ENCODE data around the gene SYNE2. TPM values are rescaled to one million over a fixed set of nuclear protein-coding genes. Genes with fewer than 3 reads are reported as not detected.

SYNE2 gene
- total and polyA plus RNA-seq, 10 of the 15 experiments (the other 5 are each of a cell fraction or from before 2014, with no cell fraction given) = 2.1 to 52.7 (median 38.1) TPM

DNA sequence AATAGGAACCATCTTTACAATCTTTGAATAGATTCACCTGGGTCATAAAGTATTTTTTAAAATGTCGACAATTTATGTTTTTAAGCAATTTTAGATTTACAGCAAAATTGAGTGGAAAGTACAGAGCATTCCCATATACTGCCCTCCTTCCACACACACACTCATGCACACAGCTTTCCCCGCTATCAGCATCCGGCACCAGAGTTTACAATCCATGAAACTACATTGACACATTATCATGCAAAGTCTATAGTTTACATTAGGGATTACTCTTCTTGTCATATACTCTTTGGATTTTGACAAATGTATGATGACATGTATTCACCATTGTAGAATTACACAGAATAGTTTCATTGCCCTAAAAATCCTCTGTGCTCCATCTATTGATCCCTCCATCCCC lies 9.0 kb upstream of the SYNE2 start:
- Histone ChIP-seq H3K4me1 (ENCODE audit: control insufficient read depth, insufficient read depth, low read length) (no peaks in the 10 kb centered on the region), H3K79me2 (ENCODE audit: control insufficient read depth, insufficient read depth, low read length) (no peaks in the 10 kb centered on the region), H3K27ac (ENCODE audit: control insufficient read depth, insufficient read depth) (no peak overlapping the region), H3K4me3 (no peak overlapping the region), H4K20me1 (ENCODE audit: control insufficient read depth, insufficient read depth) (no peaks in the 10 kb centered on the region), H3K9me3 (replicated peaks; ENCODE audit: control insufficient read depth, insufficient read depth, low read length) (peaks cover 3% of the 10 kb centered on the region; the same call in 1 of the 3 replicates), H2AFZ (ENCODE audit: control insufficient read depth, low read depth, low read length) (no peak overlapping the region), H3K4me2 (ENCODE audit: control insufficient read depth, insufficient read depth) (no peak overlapping the region), H3K9ac (ENCODE audit: control insufficient read depth, insufficient read depth, low read length) (no peak overlapping the region), H3K27me3 (replicated peaks in 1 of 2; ENCODE audit: control insufficient read depth in 2 of 2, insufficient read depth in 2 of 2, low read length in 1 of 2) (no peaks in the 10 kb centered on the region), H3K36me3 (ENCODE audit: control insufficient read depth in 2 of 2, insufficient read depth in 2 of 2, low read length in 1 of 2) (no peaks in the 10 kb centered on the region)
- CTCF ChIA-PET = interaction anchor here (1.2 kb wide), 1 partner anchor 450 kb away, joined by 3 read pairs; the partner anchor contains the start of gene ESR2
- no TSS peak for BruUV-seq (replicated peaks)
- WGBS (ENCODE audit: insufficient coverage, insufficient replicate concordance, low lambda C conversion rate, missing lambda C conversion rate) = 99% methylated on average over 3 of the region's 3 CpGs
- ATAC-seq (no peak), DNase-seq (ENCODE audit: low read depth, low spot score) (no peak), FAIRE-seq (no peak)
- RAD21 ChIA-PET (ENCODE audit: unreplicated experiment) = no interaction called here
- in situ Hi-C loops (cut with MboI) (no loop called here), intact Hi-C loops (cut with micrococcal nuclease; ENCODE audit: unreplicated experiment) (no loop called here)
- SMC1A ChIA-PET (ENCODE audit: uncharacterized antibody, unreplicated experiment) = interaction anchor here (0.6 kb wide), 1 partner anchor 464 kb away, joined by 3 read pairs; no protein-coding TSS in a partner anchor
- POLR2A ChIA-PET = interaction anchor here (0.6 kb wide), 1 partner anchor 466 kb away, joined by 3 read pairs; no protein-coding TSS in a partner anchor
- TF ChIP-seq FOXK2 (IDR thresholded peaks at IDR 0.05) (no peak), SMC3 (IDR thresholded peaks at IDR 0.05; ENCODE audit: borderline replicate concordance, low read length) (no peak), CHD1 (IDR thresholded peaks at IDR 0.05; ENCODE audit: low read depth, low read length) (no peak), SREBF2 (IDR thresholded peaks at IDR 0.05; ENCODE audit: low read length) (no peak), POU2F2 (IDR thresholded peaks at IDR 0.05; ENCODE audit: borderline replicate concordance, low read depth, low read length) (no peak), NR2C1 (IDR thresholded peaks at IDR 0.05) (no peak), MTA2 (IDR thresholded peaks at IDR 0.05; ENCODE audit: low read depth) (no peak)
- TF ChIP-seq, protein P1, sequence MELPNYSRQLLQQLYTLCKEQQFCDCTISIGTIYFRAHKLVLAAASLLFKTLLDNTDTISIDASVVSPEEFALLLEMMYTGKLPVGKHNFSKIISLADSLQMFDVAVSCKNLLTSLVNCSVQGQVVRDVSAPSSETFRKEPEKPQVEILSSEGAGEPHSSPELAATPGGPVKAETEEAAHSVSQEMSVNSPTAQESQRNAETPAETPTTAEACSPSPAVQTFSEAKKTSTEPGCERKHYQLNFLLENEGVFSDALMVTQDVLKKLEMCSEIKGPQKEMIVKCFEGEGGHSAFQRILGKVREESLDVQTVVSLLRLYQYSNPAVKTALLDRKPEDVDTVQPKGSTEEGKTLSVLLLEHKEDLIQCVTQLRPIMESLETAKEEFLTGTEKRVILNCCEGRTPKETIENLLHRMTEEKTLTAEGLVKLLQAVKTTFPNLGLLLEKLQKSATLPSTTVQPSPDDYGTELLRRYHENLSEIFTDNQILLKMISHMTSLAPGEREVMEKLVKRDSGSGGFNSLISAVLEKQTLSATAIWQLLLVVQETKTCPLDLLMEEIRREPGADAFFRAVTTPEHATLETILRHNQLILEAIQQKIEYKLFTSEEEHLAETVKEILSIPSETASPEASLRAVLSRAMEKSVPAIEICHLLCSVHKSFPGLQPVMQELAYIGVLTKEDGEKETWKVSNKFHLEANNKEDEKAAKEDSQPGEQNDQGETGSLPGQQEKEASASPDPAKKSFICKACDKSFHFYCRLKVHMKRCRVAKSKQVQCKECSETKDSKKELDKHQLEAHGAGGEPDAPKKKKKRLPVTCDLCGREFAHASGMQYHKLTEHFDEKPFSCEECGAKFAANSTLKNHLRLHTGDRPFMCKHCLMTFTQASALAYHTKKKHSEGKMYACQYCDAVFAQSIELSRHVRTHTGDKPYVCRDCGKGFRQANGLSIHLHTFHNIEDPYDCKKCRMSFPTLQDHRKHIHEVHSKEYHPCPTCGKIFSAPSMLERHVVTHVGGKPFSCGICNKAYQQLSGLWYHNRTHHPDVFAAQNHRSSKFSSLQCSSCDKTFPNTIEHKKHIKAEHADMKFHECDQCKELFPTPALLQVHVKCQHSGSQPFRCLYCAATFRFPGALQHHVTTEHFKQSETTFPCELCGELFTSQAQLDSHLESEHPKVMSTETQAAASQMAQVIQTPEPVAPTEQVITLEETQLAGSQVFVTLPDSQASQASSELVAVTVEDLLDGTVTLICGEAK (IDR thresholded peaks at IDR 0.05; ENCODE audit: borderline replicate concordance) = no peak
- TF ChIP-seq, protein P2, sequence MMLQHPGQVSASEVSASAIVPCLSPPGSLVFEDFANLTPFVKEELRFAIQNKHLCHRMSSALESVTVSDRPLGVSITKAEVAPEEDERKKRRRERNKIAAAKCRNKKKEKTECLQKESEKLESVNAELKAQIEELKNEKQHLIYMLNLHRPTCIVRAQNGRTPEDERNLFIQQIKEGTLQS (IDR thresholded peaks at IDR 0.05; ENCODE audit: borderline replicate concordance, extremely low read depth, low read depth, low read length) = no peak
- TF ChIP-seq, protein P3, sequence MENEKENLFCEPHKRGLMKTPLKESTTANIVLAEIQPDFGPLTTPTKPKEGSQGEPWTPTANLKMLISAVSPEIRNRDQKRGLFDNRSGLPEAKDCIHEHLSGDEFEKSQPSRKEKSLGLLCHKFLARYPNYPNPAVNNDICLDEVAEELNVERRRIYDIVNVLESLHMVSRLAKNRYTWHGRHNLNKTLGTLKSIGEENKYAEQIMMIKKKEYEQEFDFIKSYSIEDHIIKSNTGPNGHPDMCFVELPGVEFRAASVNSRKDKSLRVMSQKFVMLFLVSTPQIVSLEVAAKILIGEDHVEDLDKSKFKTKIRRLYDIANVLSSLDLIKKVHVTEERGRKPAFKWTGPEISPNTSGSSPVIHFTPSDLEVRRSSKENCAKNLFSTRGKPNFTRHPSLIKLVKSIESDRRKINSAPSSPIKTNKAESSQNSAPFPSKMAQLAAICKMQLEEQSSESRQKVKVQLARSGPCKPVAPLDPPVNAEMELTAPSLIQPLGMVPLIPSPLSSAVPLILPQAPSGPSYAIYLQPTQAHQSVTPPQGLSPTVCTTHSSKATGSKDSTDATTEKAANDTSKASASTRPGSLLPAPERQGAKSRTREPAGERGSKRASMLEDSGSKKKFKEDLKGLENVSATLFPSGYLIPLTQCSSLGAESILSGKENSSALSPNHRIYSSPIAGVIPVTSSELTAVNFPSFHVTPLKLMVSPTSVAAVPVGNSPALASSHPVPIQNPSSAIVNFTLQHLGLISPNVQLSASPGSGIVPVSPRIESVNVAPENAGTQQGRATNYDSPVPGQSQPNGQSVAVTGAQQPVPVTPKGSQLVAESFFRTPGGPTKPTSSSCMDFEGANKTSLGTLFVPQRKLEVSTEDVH (IDR thresholded peaks at IDR 0.05; ENCODE audit: low read depth, partially characterized antibody) = no peak
- TF ChIP-seq, protein P4, sequence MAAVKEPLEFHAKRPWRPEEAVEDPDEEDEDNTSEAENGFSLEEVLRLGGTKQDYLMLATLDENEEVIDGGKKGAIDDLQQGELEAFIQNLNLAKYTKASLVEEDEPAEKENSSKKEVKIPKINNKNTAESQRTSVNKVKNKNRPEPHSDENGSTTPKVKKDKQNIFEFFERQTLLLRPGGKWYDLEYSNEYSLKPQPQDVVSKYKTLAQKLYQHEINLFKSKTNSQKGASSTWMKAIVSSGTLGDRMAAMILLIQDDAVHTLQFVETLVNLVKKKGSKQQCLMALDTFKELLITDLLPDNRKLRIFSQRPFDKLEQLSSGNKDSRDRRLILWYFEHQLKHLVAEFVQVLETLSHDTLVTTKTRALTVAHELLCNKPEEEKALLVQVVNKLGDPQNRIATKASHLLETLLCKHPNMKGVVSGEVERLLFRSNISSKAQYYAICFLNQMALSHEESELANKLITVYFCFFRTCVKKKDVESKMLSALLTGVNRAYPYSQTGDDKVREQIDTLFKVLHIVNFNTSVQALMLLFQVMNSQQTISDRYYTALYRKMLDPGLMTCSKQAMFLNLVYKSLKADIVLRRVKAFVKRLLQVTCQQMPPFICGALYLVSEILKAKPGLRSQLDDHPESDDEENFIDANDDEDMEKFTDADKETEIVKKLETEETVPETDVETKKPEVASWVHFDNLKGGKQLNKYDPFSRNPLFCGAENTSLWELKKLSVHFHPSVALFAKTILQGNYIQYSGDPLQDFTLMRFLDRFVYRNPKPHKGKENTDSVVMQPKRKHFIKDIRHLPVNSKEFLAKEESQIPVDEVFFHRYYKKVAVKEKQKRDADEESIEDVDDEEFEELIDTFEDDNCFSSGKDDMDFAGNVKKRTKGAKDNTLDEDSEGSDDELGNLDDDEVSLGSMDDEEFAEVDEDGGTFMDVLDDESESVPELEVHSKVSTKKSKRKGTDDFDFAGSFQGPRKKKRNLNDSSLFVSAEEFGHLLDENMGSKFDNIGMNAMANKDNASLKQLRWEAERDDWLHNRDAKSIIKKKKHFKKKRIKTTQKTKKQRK (IDR thresholded peaks at IDR 0.05; ENCODE audit: low read depth, low read length) = no peak
- TF ChIP-seq, protein P5, sequence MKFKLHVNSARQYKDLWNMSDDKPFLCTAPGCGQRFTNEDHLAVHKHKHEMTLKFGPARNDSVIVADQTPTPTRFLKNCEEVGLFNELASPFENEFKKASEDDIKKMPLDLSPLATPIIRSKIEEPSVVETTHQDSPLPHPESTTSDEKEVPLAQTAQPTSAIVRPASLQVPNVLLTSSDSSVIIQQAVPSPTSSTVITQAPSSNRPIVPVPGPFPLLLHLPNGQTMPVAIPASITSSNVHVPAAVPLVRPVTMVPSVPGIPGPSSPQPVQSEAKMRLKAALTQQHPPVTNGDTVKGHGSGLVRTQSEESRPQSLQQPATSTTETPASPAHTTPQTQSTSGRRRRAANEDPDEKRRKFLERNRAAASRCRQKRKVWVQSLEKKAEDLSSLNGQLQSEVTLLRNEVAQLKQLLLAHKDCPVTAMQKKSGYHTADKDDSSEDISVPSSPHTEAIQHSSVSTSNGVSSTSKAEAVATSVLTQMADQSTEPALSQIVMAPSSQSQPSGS (IDR thresholded peaks at IDR 0.05; ENCODE audit: low read length) = no peak
